Ishikawa (cell line): ENCODE measurements around the gene IBA57.

ENCODE experiments used
- CEBPB ChIP-seq: IDR thresholded peaks from 2 replicates; pipeline ENCODE4 v1.6.1; 2012
- CREB1 ChIP-seq: IDR thresholded peaks from 2 replicates; pipeline ENCODE4 v1.6.1; 2012; ENCODE audit warnings: low read depth
- EGR1 ChIP-seq: IDR thresholded peaks from 2 replicates; pipeline ENCODE4 v1.6.1; 2012
- EP300 ChIP-seq: IDR thresholded peaks from 2 replicates; pipeline ENCODE4 v1.6.1; 2012; ENCODE audit warnings: borderline replicate concordance
- FOXM1 ChIP-seq: IDR thresholded peaks from 2 replicates; pipeline ENCODE4 v1.6.1; 2012; ENCODE audit warnings: low read depth, borderline replicate concordance
- NFIC ChIP-seq: IDR thresholded peaks from 2 replicates; pipeline ENCODE4 v1.6.1; 2012
- RAD21 ChIP-seq: IDR thresholded peaks from 2 replicates; pipeline ENCODE4 v1.6.1; 2012; ENCODE audit warnings: low read depth
- TAF1 ChIP-seq: IDR thresholded peaks from 2 replicates; pipeline ENCODE4 v1.6.1; 2012; ENCODE audit warnings: low read depth, mild to moderate bottlenecking
- TCF12 ChIP-seq: IDR thresholded peaks from 2 replicates; pipeline ENCODE4 v1.6.1; 2012; ENCODE audit warnings: low read depth
- TEAD4 ChIP-seq: IDR thresholded peaks from 2 replicates; pipeline ENCODE4 v1.6.1; 2012
- USF1 ChIP-seq: IDR thresholded peaks from 2 replicates; pipeline ENCODE4 v1.6.1; 2012
- YY1 ChIP-seq: IDR thresholded peaks from 2 replicates; pipeline ENCODE4 v1.6.1; 2012; ENCODE audit warnings: low read depth
- ZBTB7A ChIP-seq: IDR thresholded peaks from 2 replicates; pipeline ENCODE4 v1.6.1; 2012; ENCODE audit warnings: low read depth
- TF ChIP-seq, protein P1 (sequence below): IDR thresholded peaks from 2 replicates; pipeline ENCODE4 v1.6.1; 2012; ENCODE audit warnings: low read depth, mild to moderate bottlenecking
- TF ChIP-seq, protein P2 (sequence below): IDR thresholded peaks from 2 replicates; pipeline ENCODE4 v1.6.1; 2012

The IBA57 gene

GRCh38 chr1:228122921-228123441 lies 42.6 kb upstream of the IBA57 start:
- TF ChIP-seq TCF12 (no peak), ZBTB7A (no peak), TAF1 (no peak), TEAD4 (no peak), CREB1 (no peak)
- TF ChIP-seq, protein P1, sequence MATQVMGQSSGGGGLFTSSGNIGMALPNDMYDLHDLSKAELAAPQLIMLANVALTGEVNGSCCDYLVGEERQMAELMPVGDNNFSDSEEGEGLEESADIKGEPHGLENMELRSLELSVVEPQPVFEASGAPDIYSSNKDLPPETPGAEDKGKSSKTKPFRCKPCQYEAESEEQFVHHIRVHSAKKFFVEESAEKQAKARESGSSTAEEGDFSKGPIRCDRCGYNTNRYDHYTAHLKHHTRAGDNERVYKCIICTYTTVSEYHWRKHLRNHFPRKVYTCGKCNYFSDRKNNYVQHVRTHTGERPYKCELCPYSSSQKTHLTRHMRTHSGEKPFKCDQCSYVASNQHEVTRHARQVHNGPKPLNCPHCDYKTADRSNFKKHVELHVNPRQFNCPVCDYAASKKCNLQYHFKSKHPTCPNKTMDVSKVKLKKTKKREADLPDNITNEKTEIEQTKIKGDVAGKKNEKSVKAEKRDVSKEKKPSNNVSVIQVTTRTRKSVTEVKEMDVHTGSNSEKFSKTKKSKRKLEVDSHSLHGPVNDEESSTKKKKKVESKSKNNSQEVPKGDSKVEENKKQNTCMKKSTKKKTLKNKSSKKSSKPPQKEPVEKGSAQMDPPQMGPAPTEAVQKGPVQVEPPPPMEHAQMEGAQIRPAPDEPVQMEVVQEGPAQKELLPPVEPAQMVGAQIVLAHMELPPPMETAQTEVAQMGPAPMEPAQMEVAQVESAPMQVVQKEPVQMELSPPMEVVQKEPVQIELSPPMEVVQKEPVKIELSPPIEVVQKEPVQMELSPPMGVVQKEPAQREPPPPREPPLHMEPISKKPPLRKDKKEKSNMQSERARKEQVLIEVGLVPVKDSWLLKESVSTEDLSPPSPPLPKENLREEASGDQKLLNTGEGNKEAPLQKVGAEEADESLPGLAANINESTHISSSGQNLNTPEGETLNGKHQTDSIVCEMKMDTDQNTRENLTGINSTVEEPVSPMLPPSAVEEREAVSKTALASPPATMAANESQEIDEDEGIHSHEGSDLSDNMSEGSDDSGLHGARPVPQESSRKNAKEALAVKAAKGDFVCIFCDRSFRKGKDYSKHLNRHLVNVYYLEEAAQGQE: no peak

DNA sequence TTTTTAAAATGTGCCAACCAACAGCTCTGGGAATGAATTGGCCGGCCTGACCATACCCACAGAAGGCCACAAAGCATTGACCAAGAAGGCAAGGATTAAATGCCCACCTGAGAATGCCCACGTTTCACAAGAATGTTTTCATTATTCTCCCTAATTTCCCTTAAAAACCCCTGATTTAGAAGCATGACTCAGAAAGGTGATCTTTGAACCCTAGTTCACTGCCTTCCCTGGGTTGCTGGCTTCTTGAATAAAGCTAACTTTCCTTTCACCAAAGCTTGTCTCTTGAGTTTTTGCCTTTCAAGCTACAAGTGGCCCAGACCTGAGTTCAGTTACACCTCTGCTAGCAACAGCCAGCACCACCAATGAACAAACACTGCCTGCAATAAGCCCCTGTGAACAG lies 42.1 kb upstream of the IBA57 start:
- TF ChIP-seq YY1 (no peak), TCF12 (no peak), EGR1 (no peak), FOXM1 (no peak), NFIC (no peak), TAF1 (no peak), ZBTB7A (no peak), RAD21 (no peak), CEBPB (no peak), TEAD4 (no peak), USF1 (no peak), EP300 (no peak), CREB1 (no peak)
- TF ChIP-seq, protein P1: no peak
- TF ChIP-seq, protein P2, sequence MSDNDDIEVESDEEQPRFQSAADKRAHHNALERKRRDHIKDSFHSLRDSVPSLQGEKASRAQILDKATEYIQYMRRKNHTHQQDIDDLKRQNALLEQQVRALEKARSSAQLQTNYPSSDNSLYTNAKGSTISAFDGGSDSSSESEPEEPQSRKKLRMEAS: no peak

DNA sequence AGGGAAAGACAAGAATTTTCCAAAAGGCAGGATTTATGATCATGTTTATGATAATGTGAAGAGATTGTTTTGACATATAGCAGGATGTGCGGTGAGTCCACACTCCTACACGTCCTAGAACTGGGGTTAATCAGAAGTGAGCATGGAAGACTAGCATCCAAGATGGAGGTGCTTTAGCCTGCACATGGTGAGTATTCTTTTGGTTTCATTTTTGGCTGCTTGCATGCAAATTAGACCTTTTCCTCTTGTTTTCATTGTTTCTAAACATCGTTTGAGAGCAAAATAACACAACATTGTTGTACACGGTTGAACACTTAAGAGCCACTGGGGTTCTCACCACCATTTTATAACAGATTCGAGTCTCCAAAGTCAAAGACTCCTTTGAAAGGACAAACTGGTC lies 40.4 kb upstream of the IBA57 start:
- TF ChIP-seq USF1 (no peak), EGR1 (no peak), CREB1 (no peak), TCF12 (no peak)

GRCh38 chr1:228131766-228132165 lies 33.8 kb upstream of the IBA57 start:
- no peak for TF ChIP-seq TEAD4
- TF ChIP-seq YY1: no peak
- TF ChIP-seq EP300: no peak
- no peak for TF ChIP-seq TCF12
- TF ChIP-seq FOXM1: no peak
- no peak for TF ChIP-seq NFIC
- TF ChIP-seq, protein P2: no peak
- no peak for TF ChIP-seq USF1
- TF ChIP-seq CREB1: no peak
- TF ChIP-seq, protein P1: no peak
- no peak for TF ChIP-seq TAF1
- no peak for TF ChIP-seq EGR1
- no peak for TF ChIP-seq RAD21
- no peak for TF ChIP-seq CEBPB
- TF ChIP-seq ZBTB7A: no peak
